ENCODE data around the gene ZNF70. TPM values are rescaled to one million over a fixed set of nuclear protein-coding genes. Genes with fewer than 3 reads are reported as not detected.

ZNF70 gene
- total and polyA plus RNA-seq, 5 donors from 2014 or later, result 0.06 to 2.0 (median 0.28) TPM

DNA sequence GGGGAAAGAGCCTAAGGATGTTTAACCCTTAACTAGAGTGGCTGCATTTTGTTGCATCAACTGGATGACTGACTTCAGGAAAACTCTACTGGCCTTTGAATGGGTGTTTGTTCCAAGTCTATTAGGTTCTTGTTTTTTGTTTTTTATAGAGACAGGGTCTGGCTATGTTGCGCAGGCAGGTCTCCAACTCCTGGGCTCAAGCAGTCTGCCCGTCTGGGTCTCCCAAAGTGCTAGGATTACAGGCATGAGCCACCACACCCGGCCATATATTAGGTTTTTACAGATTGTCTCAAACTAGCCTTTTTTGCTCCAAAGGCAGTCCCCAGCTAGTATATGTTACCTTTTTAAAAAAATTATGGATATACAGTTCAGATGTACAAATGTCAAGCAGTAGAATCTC, 37.0 kb upstream of the ZNF70 start:
- Histone ChIP-seq H3K36me3 (ENCODE audit: control insufficient read depth, insufficient read depth, low read length) (peaks cover 15% of the 10 kb centered on the region), H3K4me3 (ENCODE audit: low read depth, low read length) (peak overlapping the region; percentile 92), H3K4me1 (ENCODE audit: control insufficient read depth, insufficient read depth, low read length, poor library complexity, severe bottlenecking) (peaks cover 20% of the 10 kb centered on the region), H3K27ac (ENCODE audit: insufficient read depth, low read length, poor library complexity, severe bottlenecking) (peak overlapping the region; percentile 99), H3K27me3 (ENCODE audit: control insufficient read depth, insufficient read depth, low read length) (no peaks in the 10 kb centered on the region), H3K9me3 (ENCODE audit: control insufficient read depth in 2 of 2, low read length in 2 of 2) (no peaks in the 10 kb centered on the region)
- H3K27ac Mint-ChIP-seq, result peak overlapping the region in 2 of 3 donors; percentile 84 to 94
- H3K27me3 Mint-ChIP-seq, result no peaks in the 10 kb centered on the region
- H3K4me1 Mint-ChIP-seq, result peaks cover 14 to 51% (median 31%) of the 10 kb centered on the region in 4 donors
- ATAC-seq (ENCODE audit: low read depth in 2 of 2) (no peak), DNase-seq (no peak)
- no peaks in the 10 kb centered on the region for H3K9me3 Mint-ChIP-seq
- H3K36me3 Mint-ChIP-seq, result peaks cover 7% of the 10 kb centered on the region
- H3K4me3 Mint-ChIP-seq, result peak overlapping the region; percentile 91 to 95 (median 92)

- peaks cover 14 to 49% (median 30%) of the 10 kb centered on the region in 4 donors for H3K4me1 Mint-ChIP-seq
- DNase-seq, result no peak
- no peaks in the 10 kb centered on the region for H3K27me3 Mint-ChIP-seq
- H3K27ac ChIP-seq (ENCODE audit: insufficient read depth, low read length, poor library complexity, severe bottlenecking), result peak overlapping the region; percentile 99
- no peaks in the 10 kb centered on the region for H3K27me3 ChIP-seq (ENCODE audit: control insufficient read depth, insufficient read depth, low read length)
- peak overlapping the region; percentile 91 to 95 (median 92) for H3K4me3 Mint-ChIP-seq
- H3K9me3 ChIP-seq (ENCODE audit: control insufficient read depth in 2 of 2, low read length in 2 of 2), result no peaks in the 10 kb centered on the region
- H3K27ac Mint-ChIP-seq, result peak overlapping the region; percentile 74 to 94 (median 84)
- peak overlapping the region; percentile 92 for H3K4me3 ChIP-seq (ENCODE audit: low read depth, low read length)
- H3K36me3 Mint-ChIP-seq, result peaks cover 7% of the 10 kb centered on the region
- H3K36me3 ChIP-seq (ENCODE audit: control insufficient read depth, insufficient read depth, low read length), result peaks cover 12% of the 10 kb centered on the region
- ATAC-seq (ENCODE audit: low read depth in 2 of 2), result peak; percentile 8 to 13
- peaks cover 20% of the 10 kb centered on the region for H3K4me1 ChIP-seq (ENCODE audit: control insufficient read depth, insufficient read depth, low read length, poor library complexity, severe bottlenecking)
- H3K9me3 Mint-ChIP-seq, result no peaks in the 10 kb centered on the region
These were observed 36.6 kb upstream of the ZNF70 start for GRCh38 chr22:23787600-23787896.

DNA sequence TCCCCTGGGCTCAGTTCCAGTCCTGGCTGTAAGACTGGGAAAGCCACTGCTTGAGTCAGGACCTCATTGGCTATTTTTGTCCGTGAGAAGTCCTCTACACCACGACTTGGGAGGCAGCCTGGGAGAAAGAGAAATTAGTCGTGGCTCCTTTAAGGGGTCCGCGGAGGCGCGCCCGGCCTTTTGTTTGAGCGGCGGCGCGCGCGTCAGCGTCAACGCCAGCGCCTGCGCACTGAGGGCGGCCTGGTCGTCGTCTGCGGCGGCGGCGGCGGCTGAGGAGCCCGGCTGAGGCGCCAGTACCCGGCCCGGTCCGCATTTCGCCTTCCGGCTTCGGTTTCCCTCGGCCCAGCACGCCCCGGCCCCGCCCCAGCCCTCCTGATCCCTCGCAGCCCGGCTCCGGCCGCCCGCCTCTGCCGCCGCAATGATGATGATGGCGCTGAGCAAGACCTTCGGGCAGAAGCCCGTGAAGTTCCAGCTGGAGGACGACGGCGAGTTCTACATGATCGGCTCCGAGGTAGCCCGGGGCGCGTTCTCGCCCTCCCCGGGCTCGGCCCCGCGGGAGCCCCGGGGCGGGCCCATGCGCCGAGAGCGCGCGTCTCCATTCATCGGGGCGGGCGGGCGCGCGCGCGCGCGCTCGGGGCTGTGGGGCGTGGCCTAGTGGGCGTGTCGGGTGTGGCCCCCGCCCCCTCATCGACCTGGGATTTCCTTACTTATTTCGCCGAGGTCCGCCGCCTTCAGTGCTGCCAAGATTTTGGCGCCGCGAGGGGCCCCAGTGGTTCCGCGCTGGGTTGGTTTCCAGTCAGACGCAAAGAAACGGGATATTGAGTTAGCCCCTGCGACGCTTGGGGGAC, 36.1 kb upstream of the ZNF70 start, which contains the start of gene SMARCB1:
Gene SMARCB1, plus strand, starts transcription at position 215 of the 848 bp plus-strand sequence. Its CDS starts 204 bp downstream, at position 419.
- H3K4me3 Mint-ChIP-seq, result peak within 1 kb of the TSS; percentile 91 to 95 (median 92)
- H3K4me1 Mint-ChIP-seq, result peaks cover 14 to 43% (median 29%) of the 10 kb centered on the region in 4 donors
- H3K27me3 Mint-ChIP-seq, result no peaks in the 10 kb centered on the region

DNA sequence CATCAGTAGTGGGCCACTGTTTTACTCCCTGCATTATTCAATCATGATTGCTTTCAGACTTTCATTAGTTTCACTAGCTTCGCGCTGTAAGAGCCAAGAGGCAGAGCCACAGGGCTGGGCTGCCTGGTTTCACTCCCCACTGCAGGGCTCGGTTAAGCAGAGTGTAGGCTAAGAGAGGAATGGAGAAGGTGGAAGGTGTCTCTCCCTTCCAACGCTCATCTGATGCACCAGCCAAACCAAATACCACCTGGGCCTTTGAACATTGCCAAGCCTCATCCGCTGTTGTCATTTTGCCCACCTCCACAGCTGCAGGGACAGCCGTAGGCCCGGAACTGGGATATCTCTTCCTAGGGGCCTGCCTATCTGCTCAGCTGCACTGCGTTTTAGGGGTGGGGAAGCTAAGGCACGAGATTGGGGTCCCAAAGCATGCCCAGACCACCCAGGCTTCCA, 35.4 kb upstream of the ZNF70 start:
- Histone ChIP-seq H3K4me1 (ENCODE audit: control insufficient read depth, insufficient read depth, low read length, poor library complexity, severe bottlenecking) (peaks cover 20% of the 10 kb centered on the region), H3K9me3 (ENCODE audit: control insufficient read depth in 2 of 2, low read length in 2 of 2) (no peaks in the 10 kb centered on the region), H3K27ac (ENCODE audit: insufficient read depth, low read length, poor library complexity, severe bottlenecking) (peak overlapping the region; percentile 99), H3K4me3 (ENCODE audit: low read depth, low read length) (peak overlapping the region; percentile 84), H3K36me3 (ENCODE audit: control insufficient read depth, insufficient read depth, low read length) (peaks cover under 1% of the 10 kb centered on the region), H3K27me3 (ENCODE audit: control insufficient read depth, insufficient read depth, low read length) (no peaks in the 10 kb centered on the region)
- H3K4me1 Mint-ChIP-seq, result peaks cover 14 to 40% (median 28%) of the 10 kb centered on the region in 4 donors
- DNase-seq, result peak in 1 of 3 donors; percentile 55
- H3K4me3 Mint-ChIP-seq, result peak overlapping the region; percentile 91 to 95 (median 92)
- no peaks in the 10 kb centered on the region for H3K9me3 Mint-ChIP-seq
- H3K36me3 Mint-ChIP-seq, result peaks cover 7% of the 10 kb centered on the region
- H3K27me3 Mint-ChIP-seq, result no peaks in the 10 kb centered on the region
- ATAC-seq (ENCODE audit: low read depth in 2 of 2), result no peak
- H3K27ac Mint-ChIP-seq, result peak overlapping the region; percentile 94 to 95 (median 94)

More for the DNA sequence above, 36.1 kb upstream of the ZNF70 start, which contains the start of gene SMARCB1:
- Histone ChIP-seq H3K4me3 (ENCODE audit: low read depth, low read length) (peak within 1 kb of the TSS; percentile 92), H3K27ac (ENCODE audit: insufficient read depth, low read length, poor library complexity, severe bottlenecking) (peak within 1 kb of the TSS; percentile 99), H3K4me1 (ENCODE audit: control insufficient read depth, insufficient read depth, low read length, poor library complexity, severe bottlenecking) (peaks cover 20% of the 10 kb centered on the region), H3K9me3 (ENCODE audit: control insufficient read depth in 2 of 2, low read length in 2 of 2) (no peaks in the 10 kb centered on the region), H3K27me3 (ENCODE audit: control insufficient read depth, insufficient read depth, low read length) (no peaks in the 10 kb centered on the region), H3K36me3 (ENCODE audit: control insufficient read depth, insufficient read depth, low read length) (peaks cover 7% of the 10 kb centered on the region)
- Mint-ChIP-seq H3K9me3 (no peaks in the 10 kb centered on the region), H3K36me3 (peaks cover 7% of the 10 kb centered on the region), H3K27ac (peak within 1 kb of the TSS; percentile 94 to 95 (median 94))
- DNase-seq (peak; percentile 80 to 92 (median 89)), ATAC-seq (ENCODE audit: low read depth in 2 of 2) (peak; percentile 84 to 86)

DNA sequence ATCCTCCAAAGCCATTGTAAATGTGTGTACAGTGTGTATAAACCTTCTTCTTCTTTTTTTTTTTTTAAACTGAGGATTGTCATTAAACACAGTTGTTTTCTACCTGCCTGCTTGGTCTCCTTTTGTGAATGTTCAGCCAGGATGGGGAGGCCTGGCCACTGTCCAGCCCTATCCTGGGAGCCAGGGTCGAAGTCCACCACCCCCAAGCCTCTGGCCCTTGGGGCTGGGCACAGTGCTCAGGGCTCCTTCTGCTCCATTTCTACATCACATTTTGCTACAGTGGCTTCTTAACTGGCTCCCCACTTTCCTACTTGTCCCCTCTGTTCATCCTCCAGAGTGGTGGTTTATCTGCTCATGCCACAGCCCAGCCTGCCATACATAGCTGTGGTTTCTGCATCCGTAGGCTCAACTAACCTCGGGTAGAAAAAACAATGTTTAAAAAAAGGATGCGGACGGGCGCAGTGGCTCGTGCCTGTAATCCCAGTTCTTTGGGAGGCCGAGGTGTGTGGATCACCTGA, 33.4 kb upstream of the ZNF70 start:
- peaks cover 4% of the 10 kb centered on the region for H3K27me3 Mint-ChIP-seq
- peaks cover 7 to 27% (median 20%) of the 10 kb centered on the region in 4 donors for H3K4me1 Mint-ChIP-seq
- ATAC-seq (ENCODE audit: low read depth in 2 of 2) (no peak), DNase-seq (no peak)
- no peaks in the 10 kb centered on the region for H3K27me3 ChIP-seq (ENCODE audit: control insufficient read depth, insufficient read depth, low read length)
- H3K9me3 Mint-ChIP-seq, result no peaks in the 10 kb centered on the region
- H3K36me3 Mint-ChIP-seq, result peaks cover 1% of the 10 kb centered on the region
- no peaks in the 10 kb centered on the region for H3K36me3 ChIP-seq (ENCODE audit: control insufficient read depth, insufficient read depth, low read length)
- peaks cover 20% of the 10 kb centered on the region for H3K4me1 ChIP-seq (ENCODE audit: control insufficient read depth, insufficient read depth, low read length, poor library complexity, severe bottlenecking)
- H3K4me3 Mint-ChIP-seq, result peak overlapping the region in 1 of 4 donors; percentile 58
- no peak overlapping the region for H3K27ac ChIP-seq (ENCODE audit: insufficient read depth, low read length, poor library complexity, severe bottlenecking)
- H3K9me3 ChIP-seq (ENCODE audit: control insufficient read depth in 2 of 2, low read length in 2 of 2), result no peaks in the 10 kb centered on the region
- H3K4me3 ChIP-seq (ENCODE audit: low read depth, low read length), result no peak overlapping the region
- H3K27ac Mint-ChIP-seq, result peak overlapping the region; percentile 8 to 69 (median 20)

DNA sequence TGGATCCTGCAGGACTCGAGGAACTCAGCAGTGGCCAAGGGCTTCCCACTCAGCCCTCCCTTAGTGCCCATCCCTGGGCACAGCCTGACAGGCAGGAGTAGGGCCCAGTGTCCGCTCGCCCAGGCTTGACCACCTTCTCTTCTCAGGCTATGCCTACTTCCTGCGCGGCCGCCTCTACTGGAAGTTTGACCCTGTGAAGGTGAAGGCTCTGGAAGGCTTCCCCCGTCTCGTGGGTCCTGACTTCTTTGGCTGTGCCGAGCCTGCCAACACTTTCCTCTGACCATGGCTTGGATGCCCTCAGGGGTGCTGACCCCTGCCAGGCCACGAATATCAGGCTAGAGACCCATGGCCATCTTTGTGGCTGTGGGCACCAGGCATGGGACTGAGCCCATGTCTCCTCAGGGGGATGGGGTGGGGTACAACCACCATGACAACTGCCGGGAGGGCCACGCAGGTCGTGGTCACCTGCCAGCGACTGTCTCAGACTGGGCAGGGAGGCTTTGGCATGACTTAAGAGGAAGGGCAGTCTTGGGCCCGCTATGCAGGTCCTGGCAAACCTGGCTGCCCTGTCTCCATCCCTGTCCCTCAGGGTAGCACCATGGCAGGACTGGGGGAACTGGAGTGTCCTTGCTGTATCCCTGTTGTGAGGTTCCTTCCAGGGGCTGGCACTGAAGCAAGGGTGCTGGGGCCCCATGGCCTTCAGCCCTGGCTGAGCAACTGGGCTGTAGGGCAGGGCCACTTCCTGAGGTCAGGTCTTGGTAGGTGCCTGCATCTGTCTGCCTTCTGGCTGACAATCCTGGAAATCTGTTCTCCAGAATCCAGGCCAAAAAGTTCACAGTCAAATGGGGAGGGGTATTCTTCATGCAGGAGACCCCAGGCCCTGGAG, 32.6 kb upstream of the ZNF70 start:
- ATAC-seq (ENCODE audit: low read depth in 2 of 2), result no peak
- Histone ChIP-seq H3K27me3 (ENCODE audit: control insufficient read depth, insufficient read depth, low read length) (no peaks in the 10 kb centered on the region), H3K4me3 (ENCODE audit: low read depth, low read length) (no peak overlapping the region), H3K36me3 (ENCODE audit: control insufficient read depth, insufficient read depth, low read length) (no peaks in the 10 kb centered on the region), H3K9me3 (ENCODE audit: control insufficient read depth in 2 of 2, low read length in 2 of 2) (no peaks in the 10 kb centered on the region), H3K4me1 (ENCODE audit: control insufficient read depth, insufficient read depth, low read length, poor library complexity, severe bottlenecking) (peaks cover 17% of the 10 kb centered on the region), H3K27ac (ENCODE audit: insufficient read depth, low read length, poor library complexity, severe bottlenecking) (no peak overlapping the region)
- Mint-ChIP-seq H3K9me3 (no peaks in the 10 kb centered on the region), H3K27ac (no peak overlapping the region), H3K36me3 (no peaks in the 10 kb centered on the region), H3K4me3 (peak overlapping the region in 1 of 4 donors; percentile 47), H3K27me3 (peaks cover 4% of the 10 kb centered on the region), H3K4me1 (peaks cover 4 to 21% (median 17%) of the 10 kb centered on the region in 4 donors)
- no peak for DNase-seq

GRCh38 chr22:23782703-23783102, 31.8 kb upstream of the ZNF70 start:
- no peak for DNase-seq

More at GRCh38 chr22:23782703-23783102, 31.8 kb upstream of the ZNF70 start:
- H3K27me3 Mint-ChIP-seq, result peaks cover 4% of the 10 kb centered on the region
- H3K4me3 Mint-ChIP-seq, result peak overlapping the region in 1 of 4 donors; percentile 27
- H3K36me3 Mint-ChIP-seq, result no peaks in the 10 kb centered on the region
- no peaks in the 10 kb centered on the region for H3K27me3 ChIP-seq (ENCODE audit: control insufficient read depth, insufficient read depth, low read length)
- H3K4me1 Mint-ChIP-seq, result peaks cover 3 to 13% (median 11%) of the 10 kb centered on the region in 4 donors
- no peak for ATAC-seq (ENCODE audit: low read depth in 2 of 2)
- H3K9me3 ChIP-seq (ENCODE audit: control insufficient read depth in 2 of 2, low read length in 2 of 2), result no peaks in the 10 kb centered on the region
- no peaks in the 10 kb centered on the region for H3K9me3 Mint-ChIP-seq
- H3K27ac Mint-ChIP-seq, result no peak overlapping the region
- no peaks in the 10 kb centered on the region for H3K36me3 ChIP-seq (ENCODE audit: control insufficient read depth, insufficient read depth, low read length)
- peaks cover 9% of the 10 kb centered on the region for H3K4me1 ChIP-seq (ENCODE audit: control insufficient read depth, insufficient read depth, low read length, poor library complexity, severe bottlenecking)
- no peak overlapping the region for H3K27ac ChIP-seq (ENCODE audit: insufficient read depth, low read length, poor library complexity, severe bottlenecking)
- no peak overlapping the region for H3K4me3 ChIP-seq (ENCODE audit: low read depth, low read length)

All from CD4-positive, CD25-positive, alpha-beta regulatory T cell (primary cell).